Measurements from ENCODE around the gene PAX8.

GRCh38 chr2:113215056-113215455 lies 63.7 kb downstream of the PAX8 start:
- TF ChIP-seq CTCF (IDR thresholded peaks at IDR 0.05) (no peak), ZFX (IDR thresholded peaks at IDR 0.05; ENCODE audit: borderline replicate concordance) (no peak)

Measured in 22Rv1 (cell line).